Right lobe of liver (tissue), 4 donors: ENCODE measurements around the gene PRDM16.

Experiments used
- POLR2A ChIP-seq: fragments of 450-650 bp; IDR thresholded peaks from one replicate; pipeline ENCODE4 v1.6.1; 2017; ENCODE audit warnings: antibody characterized with exemption, mild to moderate bottlenecking
- TF ChIP-seq, protein P1 (sequence below), 4 donors: fragments of 200-600 bp in 3 of 4; fragments of 450-650 bp in 1 of 4; IDR thresholded peaks; one replicate each; pipeline versions ENCODE4 v1.5.1 to v1.8.0; 2016 to 2022; ENCODE audit warnings: antibody characterized with exemption in 4 of 4, mild to moderate bottlenecking in 2 of 4
- donor health status: DM: no; HTN: no; CAD: no.
- donor health status: DM: no; HTN: no; CAD: no.
- donor health status: DM: no; HTN: yes; CAD: no.

GRCh38 chr1:3444736-3445135, 375.7 kb downstream of the PRDM16 start:
- TF ChIP-seq, protein P1, sequence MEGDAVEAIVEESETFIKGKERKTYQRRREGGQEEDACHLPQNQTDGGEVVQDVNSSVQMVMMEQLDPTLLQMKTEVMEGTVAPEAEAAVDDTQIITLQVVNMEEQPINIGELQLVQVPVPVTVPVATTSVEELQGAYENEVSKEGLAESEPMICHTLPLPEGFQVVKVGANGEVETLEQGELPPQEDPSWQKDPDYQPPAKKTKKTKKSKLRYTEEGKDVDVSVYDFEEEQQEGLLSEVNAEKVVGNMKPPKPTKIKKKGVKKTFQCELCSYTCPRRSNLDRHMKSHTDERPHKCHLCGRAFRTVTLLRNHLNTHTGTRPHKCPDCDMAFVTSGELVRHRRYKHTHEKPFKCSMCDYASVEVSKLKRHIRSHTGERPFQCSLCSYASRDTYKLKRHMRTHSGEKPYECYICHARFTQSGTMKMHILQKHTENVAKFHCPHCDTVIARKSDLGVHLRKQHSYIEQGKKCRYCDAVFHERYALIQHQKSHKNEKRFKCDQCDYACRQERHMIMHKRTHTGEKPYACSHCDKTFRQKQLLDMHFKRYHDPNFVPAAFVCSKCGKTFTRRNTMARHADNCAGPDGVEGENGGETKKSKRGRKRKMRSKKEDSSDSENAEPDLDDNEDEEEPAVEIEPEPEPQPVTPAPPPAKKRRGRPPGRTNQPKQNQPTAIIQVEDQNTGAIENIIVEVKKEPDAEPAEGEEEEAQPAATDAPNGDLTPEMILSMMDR (IDR thresholded peaks at IDR 0.05) = no peak
- TF ChIP-seq POLR2A = no peak
